ENCODE data around the gene PTGDS.

DNA sequence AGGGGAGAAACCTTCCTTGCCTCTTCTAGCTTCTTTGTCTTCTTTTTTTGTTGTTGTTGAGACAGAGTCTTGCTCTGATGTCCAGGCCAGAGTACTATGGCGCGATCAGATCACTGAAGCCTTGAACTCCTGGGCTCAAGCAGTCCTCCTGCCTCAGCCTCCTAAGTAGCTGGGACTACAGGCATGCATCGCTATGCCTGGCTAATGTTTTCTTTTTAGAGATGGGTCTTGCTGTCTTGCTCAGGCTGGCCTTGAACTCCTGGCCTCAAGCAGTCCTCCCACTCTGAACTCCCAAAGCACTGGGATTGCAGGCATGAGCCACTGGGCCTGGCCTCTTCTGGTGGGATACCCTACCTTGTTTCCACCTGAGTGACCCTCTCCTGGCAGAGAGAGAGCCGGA is 11.6 kb downstream of the PTGDS start:
- TF ChIP-seq, protein P1, sequence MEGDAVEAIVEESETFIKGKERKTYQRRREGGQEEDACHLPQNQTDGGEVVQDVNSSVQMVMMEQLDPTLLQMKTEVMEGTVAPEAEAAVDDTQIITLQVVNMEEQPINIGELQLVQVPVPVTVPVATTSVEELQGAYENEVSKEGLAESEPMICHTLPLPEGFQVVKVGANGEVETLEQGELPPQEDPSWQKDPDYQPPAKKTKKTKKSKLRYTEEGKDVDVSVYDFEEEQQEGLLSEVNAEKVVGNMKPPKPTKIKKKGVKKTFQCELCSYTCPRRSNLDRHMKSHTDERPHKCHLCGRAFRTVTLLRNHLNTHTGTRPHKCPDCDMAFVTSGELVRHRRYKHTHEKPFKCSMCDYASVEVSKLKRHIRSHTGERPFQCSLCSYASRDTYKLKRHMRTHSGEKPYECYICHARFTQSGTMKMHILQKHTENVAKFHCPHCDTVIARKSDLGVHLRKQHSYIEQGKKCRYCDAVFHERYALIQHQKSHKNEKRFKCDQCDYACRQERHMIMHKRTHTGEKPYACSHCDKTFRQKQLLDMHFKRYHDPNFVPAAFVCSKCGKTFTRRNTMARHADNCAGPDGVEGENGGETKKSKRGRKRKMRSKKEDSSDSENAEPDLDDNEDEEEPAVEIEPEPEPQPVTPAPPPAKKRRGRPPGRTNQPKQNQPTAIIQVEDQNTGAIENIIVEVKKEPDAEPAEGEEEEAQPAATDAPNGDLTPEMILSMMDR (IDR thresholded peaks at IDR 0.05): no peak
- TF ChIP-seq POLR2A (IDR thresholded peaks at IDR 0.05): no peak
